ENCODE measurements around the gene ADRB1. TPM values are rescaled to one million over a fixed set of nuclear protein-coding genes. Genes with fewer than 3 reads are reported as not detected.

The ADRB1 gene
- total RNA-seq, 1 donor: not detected

- Histone ChIP-seq H3K27ac (ENCODE audit: low read depth, low read length) (no peak overlapping the region), H3K4me1 (ENCODE audit: insufficient read depth, low read length) (no peaks in the 10 kb centered on the region), H3K36me3 (ENCODE audit: insufficient read depth, low read length) (no peaks in the 10 kb centered on the region), H3K79me2 (ENCODE audit: insufficient read depth, low read length) (no peaks in the 10 kb centered on the region), H3K4me3 (ENCODE audit: insufficient read depth, low read length) (no peak overlapping the region), H2AFZ (ENCODE audit: low read length) (no peak overlapping the region), H3K9me3 (ENCODE audit: low read depth, low read length) (no peaks in the 10 kb centered on the region), H3K4me2 (ENCODE audit: insufficient read depth, low read length) (no peak overlapping the region), H3K27me3 (ENCODE audit: insufficient read depth, low read length) (peaks cover 13% of the 10 kb centered on the region), H4K20me1 (ENCODE audit: insufficient read depth, low read length) (no peaks in the 10 kb centered on the region)
- TF ChIP-seq CTCF (IDR thresholded peaks at IDR 0.05; ENCODE audit: extremely low read depth, low read depth, low read length): no peak
- DNase-seq (ENCODE audit: insufficient read length, low spot score, missing footprints): no peak
Observed at GRCh38 chr10:114034923-114035645, 8.6 kb upstream of the ADRB1 start.

- Histone ChIP-seq H3K27me3 (ENCODE audit: insufficient read depth, low read length) (peaks cover 19% of the 10 kb centered on the region), H3K79me2 (ENCODE audit: insufficient read depth, low read length) (no peaks in the 10 kb centered on the region), H3K4me2 (ENCODE audit: insufficient read depth, low read length) (no peak overlapping the region), H3K27ac (ENCODE audit: low read depth, low read length) (no peak overlapping the region), H2AFZ (ENCODE audit: low read length) (no peak overlapping the region), H3K36me3 (ENCODE audit: insufficient read depth, low read length) (no peaks in the 10 kb centered on the region), H3K4me3 (ENCODE audit: insufficient read depth, low read length) (no peak overlapping the region), H4K20me1 (ENCODE audit: insufficient read depth, low read length) (no peaks in the 10 kb centered on the region), H3K4me1 (ENCODE audit: insufficient read depth, low read length) (no peaks in the 10 kb centered on the region), H3K9me3 (ENCODE audit: low read depth, low read length) (no peaks in the 10 kb centered on the region)
- TF ChIP-seq CTCF (IDR thresholded peaks at IDR 0.05; ENCODE audit: extremely low read depth, low read depth, low read length): no peak
- DNase-seq (ENCODE audit: insufficient read length, low spot score, missing footprints): no peak
Observed at GRCh38 chr10:114035791-114036190, 7.9 kb upstream of the ADRB1 start.

GRCh38 chr10:114038819-114039218 is 4.8 kb upstream of the ADRB1 start:
- no peak for DNase-seq (ENCODE audit: insufficient read length, low spot score, missing footprints)
- Histone ChIP-seq H3K4me1 (ENCODE audit: insufficient read depth, low read length) (no peaks in the 10 kb centered on the region), H2AFZ (ENCODE audit: low read length) (no peak overlapping the region), H3K27ac (ENCODE audit: low read depth, low read length) (no peak overlapping the region), H3K79me2 (ENCODE audit: insufficient read depth, low read length) (no peaks in the 10 kb centered on the region), H3K4me3 (ENCODE audit: insufficient read depth, low read length) (no peak overlapping the region), H3K27me3 (ENCODE audit: insufficient read depth, low read length) (peaks cover 42% of the 10 kb centered on the region), H3K36me3 (ENCODE audit: insufficient read depth, low read length) (no peaks in the 10 kb centered on the region), H4K20me1 (ENCODE audit: insufficient read depth, low read length) (no peaks in the 10 kb centered on the region), H3K9me3 (ENCODE audit: low read depth, low read length) (no peaks in the 10 kb centered on the region), H3K4me2 (ENCODE audit: insufficient read depth, low read length) (no peak overlapping the region)
- TF ChIP-seq CTCF (IDR thresholded peaks at IDR 0.05; ENCODE audit: extremely low read depth, low read depth, low read length): no peak

- Histone ChIP-seq H3K27me3 (ENCODE audit: insufficient read depth, low read length) (peaks cover 61% of the 10 kb centered on the region), H3K9me3 (ENCODE audit: low read depth, low read length) (no peaks in the 10 kb centered on the region), H2AFZ (ENCODE audit: low read length) (no peak overlapping the region)
Observed at GRCh38 chr10:114041166-114041565, 2.5 kb upstream of the ADRB1 start.

More at GRCh38 chr10:114041166-114041565, 2.5 kb upstream of the ADRB1 start:
- Histone ChIP-seq H3K4me2 (ENCODE audit: insufficient read depth, low read length) (no peak overlapping the region), H3K4me1 (ENCODE audit: insufficient read depth, low read length) (no peaks in the 10 kb centered on the region), H3K36me3 (ENCODE audit: insufficient read depth, low read length) (no peaks in the 10 kb centered on the region), H3K4me3 (ENCODE audit: insufficient read depth, low read length) (no peak overlapping the region), H3K79me2 (ENCODE audit: insufficient read depth, low read length) (no peaks in the 10 kb centered on the region), H3K27ac (ENCODE audit: low read depth, low read length) (no peak overlapping the region), H4K20me1 (ENCODE audit: insufficient read depth, low read length) (no peaks in the 10 kb centered on the region)
- no peak for TF ChIP-seq CTCF (IDR thresholded peaks at IDR 0.05; ENCODE audit: extremely low read depth, low read depth, low read length)
- DNase-seq (ENCODE audit: insufficient read length, low spot score, missing footprints): no peak
